HepG2 (cell line): ENCODE measurements around the gene AFTPH. TPM values are rescaled to one million over a fixed set of nuclear protein-coding genes. Genes with fewer than 3 reads are reported as not detected.

Experiments used
- ATAC-seq: fragments of 200-7000 bp; cut with Tn5 transposase; 3 replicates; pipeline ENCODE4 v1.9.1; 2020; ENCODE audit warnings: mild to moderate bottlenecking, moderate library complexity
- BruUV-seq: library from RNA; stranded (reverse); fragments of 400-500 nt; replicated peaks from 2 replicates; lab custom pipeline; 2021; lab: Mats Ljungman, UMichigan
- CTCF ChIA-PET: fragments of 300-600 bp; formaldehyde crosslinking; extraction: SDS; loops from one replicate; lab custom pipeline; 2021; ENCODE audit warnings: low total read pairs, inconsistent platforms, low intra/inter-chr PET ratio; lab: Yijun Ruan, JAX
- POLR2A ChIA-PET: fragments of 350-600 bp; sonication (Branson Sonifier 250); formaldehyde crosslinking; loops from one replicate; lab custom pipeline; 2020; ENCODE audit warnings: antibody characterized with exemption, inconsistent platforms; lab: Yijun Ruan, JAX
- DNase-seq: peaks from one replicate; pipeline ENCODE4 v3.0.0-alpha.2; 2015; ENCODE audit warnings: low spot score
- FAIRE-seq: peaks from 3 replicates; lab custom pipeline; 2011; peaks lifted over from hg19 to GRCh38; lab: Jason Lieb, UNC
- H2AFZ ChIP-seq: one replicate; pipeline ENCODE4 v1.6.1; 2011; ENCODE audit warnings: low read length, inconsistent platforms
- H3K27ac ChIP-seq: fragments of 300-600 bp; 3 replicates; pipeline ENCODE4 v1.8.0; 2011; ENCODE audit warnings: mixed run types, mild to moderate bottlenecking, mixed read lengths, low read length, inconsistent platforms; ENCODE audit not compliant: insufficient read depth; ENCODE audit errors: extremely low read length
- H3K27me3 ChIP-seq, 2 experiments: fragments of 200-600 bp in 1 of 2; 2 replicates in 1 of 2; 3 replicates in 1 of 2; pipeline versions ENCODE4 v1.6.0 to v1.8.0; 2011; ENCODE audit warnings: low read length in 2 of 2, mild to moderate bottlenecking in 2 of 2, moderate library complexity in 2 of 2, inconsistent platforms in 1 of 2; ENCODE audit not compliant: insufficient read depth in 2 of 2, control insufficient read depth in 1 of 2
- H3K36me3 ChIP-seq, 2 experiments: fragments of 200-600 bp in 1 of 2; replicated peaks in 1 of 2; 2 replicates in 1 of 2; 3 replicates in 1 of 2; pipeline versions ENCODE4 v1.5.1 to v1.8.0; 2011; ENCODE audit warnings: low read length in 2 of 2, inconsistent platforms in 1 of 2; ENCODE audit not compliant: insufficient read depth in 2 of 2, control insufficient read depth in 1 of 2
- H3K4me1 ChIP-seq: 2 replicates; pipeline ENCODE4 v1.5.1; 2012; ENCODE audit warnings: low read length, inconsistent platforms; ENCODE audit not compliant: insufficient read depth
- H3K4me2 ChIP-seq: 2 replicates; pipeline ENCODE4 v1.6.0; 2011; ENCODE audit warnings: low read depth, low read length, inconsistent platforms
- H3K4me3 ChIP-seq, 3 experiments: fragments of 200-600 bp in 1 of 3; sonication (generic), shearing (Covaris generic) in 1 of 3; replicated peaks in 1 of 3; 2 replicates each; pipeline ENCODE4 v1.5.1; 2011 to 2016; ENCODE audit warnings: low read length in 3 of 3, inconsistent platforms in 2 of 3, low read depth in 2 of 3, mild to moderate bottlenecking in 2 of 3, control low read depth in 1 of 3, mixed read lengths in 1 of 3; ENCODE audit not compliant: insufficient read depth in 1 of 3
- H3K79me2 ChIP-seq: one replicate; pipeline ENCODE4 v1.6.1; 2011; ENCODE audit warnings: low read length, inconsistent platforms; ENCODE audit not compliant: insufficient read depth
- H3K9ac ChIP-seq: 2 replicates; pipeline ENCODE4 v1.6.0; 2011; ENCODE audit warnings: mild to moderate bottlenecking, low read depth, low read length, inconsistent platforms; ENCODE audit not compliant: insufficient read depth
- H3K9me3 ChIP-seq: 2 replicates; pipeline ENCODE4 v1.5.1; 2012; ENCODE audit warnings: mild to moderate bottlenecking, low read length
- H4K20me1 ChIP-seq: 2 replicates; pipeline ENCODE4 v1.6.0; 2011; ENCODE audit warnings: inconsistent platforms, mild to moderate bottlenecking, low read length, moderate library complexity; ENCODE audit not compliant: insufficient read depth
- ARNT2 ChIP-seq: sonication (generic); formaldehyde crosslinking; IDR thresholded peaks from 2 replicates; pipeline ENCODE4 v1.8.0; 2022; ENCODE audit warnings: mild to moderate bottlenecking, low read depth, missing genetic modification reagents, moderate library complexity
- CREB1 ChIP-seq, 2 experiments: fragments of 450-650 bp in 1 of 2; IDR thresholded peaks; 2 replicates each; pipeline ENCODE4 v1.6.1; 2016 to 2017; ENCODE audit warnings: control low read depth in 1 of 2, mild to moderate bottlenecking in 1 of 2, missing compliant biosample characterization in 1 of 2, missing genetic modification characterization in 1 of 2
- GFI1 ChIP-seq: sonication (generic); formaldehyde crosslinking; IDR thresholded peaks from 2 replicates; pipeline ENCODE4 v1.5.0; 2020; ENCODE audit warnings: missing genetic modification reagents, mild to moderate bottlenecking, borderline replicate concordance
- JDP2 ChIP-seq: sonication (generic); formaldehyde crosslinking; IDR thresholded peaks from 2 replicates; pipeline ENCODE4 v1.8.1; 2022; ENCODE audit warnings: missing genetic modification reagents, borderline replicate concordance
- PHB2 ChIP-seq: fragments of 450-650 bp; IDR thresholded peaks from 2 replicates; pipeline ENCODE4 v1.6.1; 2018; ENCODE audit not compliant: partially characterized antibody
- ZNF615 ChIP-seq: sonication (generic); formaldehyde crosslinking; IDR thresholded peaks from 2 replicates; pipeline ENCODE4 v1.5.0; 2020; ENCODE audit warnings: mild to moderate bottlenecking, missing genetic modification reagents, borderline replicate concordance
- ZSCAN22 ChIP-seq: sonication (generic); formaldehyde crosslinking; IDR thresholded peaks from 2 replicates; pipeline ENCODE4 v1.4.0; 2020; ENCODE audit warnings: mild to moderate bottlenecking, missing genetic modification reagents
- ZSCAN31 ChIP-seq: sonication (generic); formaldehyde crosslinking; IDR thresholded peaks from 2 replicates; pipeline ENCODE4 v1.5.0; 2020; ENCODE audit warnings: low read depth, mild to moderate bottlenecking, missing genetic modification reagents
- WGBS: methylation state at CpG from one replicate; pipeline ENCODE4 v1.1.6; 2017; ENCODE audit warnings: low lambda C conversion rate; 5-methylcytosine and 5-hydroxymethylcytosine counted together
- in situ Hi-C: cut with HindIII; loops from 2 replicates; pipeline ENCODE4 v1.10.0; 2017; ENCODE audit warnings: low pct_unique_long_range_greater_than_20kb; ENCODE audit not compliant: extremely low pct_ligation_motif_present
- intact Hi-C: fragments of 100-400 bp; cut with micrococcal nuclease; formaldehyde crosslinking; loops from one replicate; pipeline ENCODE4 v1.10.0; 2022; ENCODE audit not compliant: unreplicated experiment
- polyA plus RNA-seq, 8 experiments: library from polyadenylated mRNA; depleted of rRNA in 3 of 8; stranded (reverse) in 7 of 8; unstranded in 1 of 8; fragments of >200 nt; fragmentation: Illumina TruSeq in 4 of 8; extraction: Trizol in 4 of 8; gene quantifications; 2 replicates each; pipeline versions ENCODE4 v1.2.1 to v1.2.3, GENCODE V29; 2011 to 2016; ENCODE audit warnings: low read depth in 4 of 8, missing spikeins in 1 of 8, mixed read lengths in 1 of 8; ENCODE audit not compliant: insufficient read depth in 1 of 8
- total RNA-seq, 5 experiments: library from RNA; depleted of rRNA; stranded (reverse); fragments of >200 nt; fragmentation: Illumina TruSeq; extraction: Trizol; gene quantifications; 2 replicates each; pipeline ENCODE4 v1.2.3, GENCODE V29; 2016; ENCODE audit warnings: low read depth in 1 of 5
- TF ChIP-seq, protein P1 (sequence below): IDR thresholded peaks from 2 replicates; pipeline ENCODE4 v1.6.1; 2016

AFTPH gene
- total and polyA plus RNA-seq, 2 of the 13 experiments (the other 11 are each of a cell fraction or from before 2014, with no cell fraction given), result 27.5 to 36.8 TPM

DNA sequence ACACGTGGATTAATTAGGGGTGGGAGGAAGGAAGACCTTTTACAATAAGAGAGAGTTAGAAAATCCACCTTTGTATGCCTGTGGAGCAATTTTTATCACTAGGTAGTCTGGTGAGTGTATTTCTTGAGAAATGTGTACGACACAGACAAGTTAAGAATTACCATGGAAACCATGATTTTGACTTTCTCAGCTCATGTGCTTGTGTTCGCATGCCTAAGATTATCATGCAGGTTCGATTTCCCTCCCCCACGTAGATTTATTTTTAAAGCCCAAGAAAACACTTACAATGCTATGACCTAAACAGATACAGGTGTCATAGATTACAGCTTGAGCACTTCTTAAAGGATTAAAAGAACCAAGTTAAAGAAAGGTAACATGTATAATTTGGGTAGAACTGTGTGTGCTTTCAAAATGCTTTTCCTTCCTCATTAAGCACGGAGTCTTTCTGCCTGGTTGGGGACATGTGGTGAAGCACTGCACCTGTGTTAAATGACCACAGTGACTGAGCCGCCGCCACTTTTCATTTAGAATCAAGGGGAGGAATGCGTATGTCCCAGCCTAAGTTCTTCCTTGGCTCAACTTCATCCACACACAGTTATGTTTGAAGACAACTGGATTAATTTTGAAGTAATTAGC, 113.0 kb downstream of the AFTPH start:
- peaks cover 48% of the 10 kb centered on the region for H3K4me1 ChIP-seq
- peaks cover 96% of the 10 kb centered on the region for H4K20me1 ChIP-seq
- in situ Hi-C loops (loop anchor here (10.0 kb wide), 1 partner anchor 302 kb away; no protein-coding TSS in a partner anchor), intact Hi-C loops (no loop called here)
- DNase-seq (no peak), ATAC-seq (no peak), FAIRE-seq (no peak)
- peaks cover 35 to 68% of the 10 kb centered on the region in 2 experiments for H3K36me3 ChIP-seq
- H3K79me2 ChIP-seq, result peaks cover 78% of the 10 kb centered on the region
- 95% methylated on average over 9 of the region's 9 CpGs for WGBS
- ChIA-PET CTCF (no interaction called here), POLR2A (no interaction called here)
- no TSS peak for BruUV-seq
- H3K4me2 ChIP-seq, result no peak overlapping the region
- H3K9ac ChIP-seq, result no peak overlapping the region
- H3K9me3 ChIP-seq, result no peaks in the 10 kb centered on the region
- H2AFZ ChIP-seq, result no peak overlapping the region
- no peaks in the 10 kb centered on the region for H3K27me3 ChIP-seq
- no peak overlapping the region for H3K4me3 ChIP-seq
- TF ChIP-seq, protein P1, sequence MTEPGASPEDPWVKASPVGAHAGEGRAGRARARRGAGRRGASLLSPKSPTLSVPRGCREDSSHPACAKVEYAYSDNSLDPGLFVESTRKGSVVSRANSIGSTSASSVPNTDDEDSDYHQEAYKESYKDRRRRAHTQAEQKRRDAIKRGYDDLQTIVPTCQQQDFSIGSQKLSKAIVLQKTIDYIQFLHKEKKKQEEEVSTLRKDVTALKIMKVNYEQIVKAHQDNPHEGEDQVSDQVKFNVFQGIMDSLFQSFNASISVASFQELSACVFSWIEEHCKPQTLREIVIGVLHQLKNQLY (CRISPR knock-in tag), result no peak
- no peak for TF ChIP-seq ZSCAN22 (CRISPR knock-in tag)
- TF ChIP-seq GFI1 (CRISPR knock-in tag), result no peak
- no peak for TF ChIP-seq ZNF615 (CRISPR knock-in tag)
- TF ChIP-seq CREB1 (IDR thresholded peaks at IDR 0.05), result no peak
- no peak for TF ChIP-seq CREB1 (CRISPR knock-in tag; IDR thresholded peaks at IDR 0.05)
- TF ChIP-seq ZSCAN31, result no peak
- no peak for TF ChIP-seq ARNT2
- no peak for TF ChIP-seq PHB2
- no peak for TF ChIP-seq JDP2 (CRISPR knock-in tag)
- H3K27ac ChIP-seq, result no peak overlapping the region
